Bronchial epithelial cell (primary cell): ENCODE results near the gene CACNA1C. TPM values are rescaled to one million over a fixed set of nuclear protein-coding genes. Genes with fewer than 3 reads are reported as not detected.

Experiments used
- DNase-seq: peaks from one replicate; pipeline ENCODE4 v3.0.0-alpha.2; 2010; ENCODE audit warnings: low read depth
- FAIRE-seq: peaks from 2 replicates; lab custom pipeline; 2011; peaks lifted over from hg19 to GRCh38; lab: Jason Lieb, UNC
- H3K27me3 ChIP-seq: 2 replicates; pipeline ENCODE4 v1.5.1; 2011; ENCODE audit warnings: low read length; ENCODE audit not compliant: control insufficient read depth, insufficient read depth
- H3K36me3 ChIP-seq: 2 replicates; pipeline ENCODE4 v1.5.1; 2011; ENCODE audit warnings: low read length; ENCODE audit not compliant: control insufficient read depth, insufficient read depth
- H3K4me3 ChIP-seq: 2 replicates; pipeline ENCODE4 v1.5.1; 2011; ENCODE audit warnings: mild to moderate bottlenecking, low read depth, low read length, control low read depth
- CTCF ChIP-seq: IDR thresholded peaks from 2 replicates; pipeline ENCODE4 v1.5.1; 2011; ENCODE audit warnings: mild to moderate bottlenecking, moderate library complexity, low read length, control low read depth, inconsistent platforms; ENCODE audit not compliant: insufficient read depth, severe bottlenecking
- total RNA-seq: library from RNA; depleted of rRNA; stranded (reverse); fragments of >200 nt; gene quantifications from 2 replicates; pipeline ENCODE4 v1.2.1, GENCODE V29; 2014

Gene CACNA1C
- total RNA-seq, 1 donor from 2014 or later: not detected

- FAIRE-seq: no peak
- no peaks in the 10 kb centered on the region for H3K36me3 ChIP-seq
- no peak for TF ChIP-seq CTCF
- H3K4me3 ChIP-seq: no peak overlapping the region
- DNase-seq: no peak
- no peaks in the 10 kb centered on the region for H3K27me3 ChIP-seq
These were observed 182.0 kb downstream of the CACNA1C start for GRCh38 chr12:2234646-2235350.

GRCh38 chr12:2236506-2237294 is 183.9 kb downstream of the CACNA1C start:
- DNase-seq: no peak
- Histone ChIP-seq H3K36me3 (no peaks in the 10 kb centered on the region), H3K27me3 (no peaks in the 10 kb centered on the region), H3K4me3 (no peak overlapping the region)
- no peak for FAIRE-seq
- TF ChIP-seq CTCF: no peak

GRCh38 chr12:2238111-2238510 is 185.3 kb downstream of the CACNA1C start:
- TF ChIP-seq CTCF: no peak
- no peaks in the 10 kb centered on the region for H3K27me3 ChIP-seq
- no peaks in the 10 kb centered on the region for H3K36me3 ChIP-seq
- no peak overlapping the region for H3K4me3 ChIP-seq
- DNase-seq (no peak), FAIRE-seq (no peak)

DNA sequence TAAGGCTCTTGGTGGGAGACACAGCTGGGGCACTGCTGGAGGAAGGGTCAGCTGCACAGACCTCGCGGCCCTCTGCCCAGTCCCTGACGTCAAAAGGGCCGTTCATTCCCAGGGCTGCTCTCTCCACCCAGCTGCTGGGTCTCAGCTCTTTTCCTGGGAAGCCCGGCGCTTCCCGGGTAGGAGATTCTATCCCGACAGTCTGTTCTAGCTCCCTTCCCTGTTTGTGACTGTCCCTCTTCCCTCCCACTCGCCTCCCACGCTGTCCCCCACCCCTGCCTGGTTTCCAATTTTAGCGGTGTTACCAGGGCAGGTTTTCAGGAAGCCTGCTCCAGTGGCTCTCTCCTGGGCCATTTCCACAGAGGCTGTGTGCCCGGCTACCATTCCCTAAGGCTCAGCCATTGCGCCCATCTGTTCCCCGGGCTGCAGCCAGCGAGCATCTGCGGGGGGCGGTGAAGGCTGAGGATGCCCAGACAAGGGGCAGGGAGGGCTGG is 186.6 kb downstream of the CACNA1C start:
- Histone ChIP-seq H3K36me3 (no peaks in the 10 kb centered on the region), H3K27me3 (no peaks in the 10 kb centered on the region), H3K4me3 (no peak overlapping the region)
- TF ChIP-seq CTCF: no peak
- FAIRE-seq (no peak), DNase-seq (no peak)

GRCh38 chr12:2240390-2240789 is 187.6 kb downstream of the CACNA1C start:
- H3K4me3 ChIP-seq: no peak overlapping the region
- no peaks in the 10 kb centered on the region for H3K27me3 ChIP-seq
- TF ChIP-seq CTCF: no peak
- H3K36me3 ChIP-seq: no peaks in the 10 kb centered on the region
- FAIRE-seq (no peak), DNase-seq (no peak)
